A549 (cell line): ENCODE data around the gene CTNNA3. TPM values are rescaled to one million over a fixed set of nuclear protein-coding genes. Genes with fewer than 3 reads are reported as not detected.

ENCODE experiments used
- ATAC-seq, 2 experiments: fragments of 200-7000 bp in 1 of 2; fragments of >200 bp in 1 of 2; cut with Nextera tagmentation in 1 of 2; cut with Tn5 transposase in 1 of 2; 3 replicates each; pipeline versions ENCODE4 v1.8.0 to v1.9.1; 2018 to 2020; ENCODE audit warnings: mild to moderate bottlenecking in 1 of 2, moderate library complexity in 1 of 2
- CTCF ChIA-PET: fragments of 300-600 bp; sonication (Branson Sonifier 250); formaldehyde crosslinking; extraction: SDS; loops from one replicate; lab custom pipeline; 2021; ENCODE audit warnings: antibody characterized with exemption, inconsistent platforms; lab: Yijun Ruan, JAX
- POLR2A ChIA-PET: fragments of 350-600 bp; formaldehyde crosslinking; extraction: SDS; loops from one replicate; lab custom pipeline; 2021; ENCODE audit warnings: antibody characterized with exemption, inconsistent platforms; lab: Yijun Ruan, JAX
- DNase-seq, 2 experiments: peaks; one replicate each; pipeline versions ENCODE4 v3.0.0 to v3.0.0-alpha.2; 2011 to 2016; ENCODE audit warnings: low read depth in 1 of 2, low spot score in 1 of 2
- FAIRE-seq: peaks from 2 replicates; lab custom pipeline; 2011; peaks lifted over from hg19 to GRCh38; lab: Jason Lieb, UNC
- H3K27ac ChIP-seq, 2 experiments: fragments of >200 bp; sonication (Bioruptor Twin); formaldehyde crosslinking; 3 replicates each; pipeline ENCODE4 v1.5.1; 2016 to 2017
- H3K4me1 ChIP-seq: fragments of >200 bp; sonication (Bioruptor Twin); formaldehyde crosslinking; 3 replicates; pipeline ENCODE4 v1.6.1; 2016
- H3K4me2 ChIP-seq: fragments of >200 bp; sonication (Bioruptor Twin); formaldehyde crosslinking; 3 replicates; pipeline ENCODE4 v1.6.1; 2016
- H3K4me3 ChIP-seq: fragments of >200 bp; sonication (Bioruptor Twin); formaldehyde crosslinking; 3 replicates; pipeline ENCODE4 v1.5.1; 2016
- H3K9me3 ChIP-seq: fragments of >200 bp; sonication (Bioruptor Twin); formaldehyde crosslinking; 3 replicates; pipeline ENCODE4 v1.6.1; 2016
- BCL3 ChIP-seq: fragments of >200 bp; sonication (Bioruptor Twin); formaldehyde crosslinking; IDR thresholded peaks from 3 replicates; pipeline ENCODE4 v1.6.1; 2016
- BHLHE40 ChIP-seq: IDR thresholded peaks from 2 replicates; pipeline ENCODE4 v1.6.1; 2012; ENCODE audit warnings: low read depth, low read length, inconsistent platforms
- CBX2 ChIP-seq: fragments of 200-600 bp; sonication (generic); IDR thresholded peaks from 2 replicates; pipeline ENCODE4 v1.6.1; 2016; ENCODE audit warnings: low read depth, mild to moderate bottlenecking, borderline replicate concordance
- CBX8 ChIP-seq: fragments of 200-600 bp; sonication (generic); IDR thresholded peaks from 2 replicates; pipeline ENCODE4 v1.6.1; 2016
- CEBPB ChIP-seq, 2 experiments: fragments of >200 bp in 1 of 2; sonication (Bioruptor Twin) in 1 of 2; formaldehyde crosslinking in 1 of 2; IDR thresholded peaks; 2 replicates each; pipeline ENCODE4 v1.6.1; 2012 to 2016
- CHD4 ChIP-seq: fragments of 200-600 bp; sonication (generic); IDR thresholded peaks from 2 replicates; pipeline ENCODE4 v1.6.1; 2016; ENCODE audit warnings: antibody characterized with exemption, mild to moderate bottlenecking, borderline replicate concordance
- CTCF ChIP-seq: fragments of >200 bp; sonication (Bioruptor Twin); formaldehyde crosslinking; IDR thresholded peaks from 3 replicates; pipeline ENCODE4 v1.5.1; 2016
- E2F6 ChIP-seq: IDR thresholded peaks from 2 replicates; pipeline ENCODE4 v1.6.1; 2012; ENCODE audit warnings: low read depth, borderline replicate concordance
- EHF ChIP-seq: fragments of 250-450 bp; sonication (Bioruptor Pico); IDR thresholded peaks from 2 replicates; pipeline ENCODE4 v1.5.0; 2020; ENCODE audit warnings: mild to moderate bottlenecking
- ESRRA ChIP-seq: fragments of 150-350 bp; IDR thresholded peaks from 2 replicates; pipeline ENCODE4 v1.6.1; 2014; ENCODE audit warnings: mild to moderate bottlenecking, low read length, borderline replicate concordance
- HMGXB4 ChIP-seq: fragments of 250-450 bp; sonication (Bioruptor Pico); IDR thresholded peaks from 2 replicates; pipeline ENCODE4 v1.5.0; 2021; ENCODE audit warnings: mild to moderate bottlenecking, moderate library complexity, borderline replicate concordance
- HOXB5 ChIP-seq: fragments of 250-450 bp; sonication (Bioruptor Pico); IDR thresholded peaks from 2 replicates; pipeline ENCODE4 v1.5.0; 2020; ENCODE audit warnings: mild to moderate bottlenecking, moderate library complexity
- JUNB ChIP-seq: fragments of >200 bp; sonication (Bioruptor Twin); formaldehyde crosslinking; IDR thresholded peaks from 2 replicates; pipeline ENCODE4 v1.6.1; 2016
- MAX ChIP-seq: IDR thresholded peaks from 2 replicates; pipeline ENCODE4 v1.6.1; 2012
- MAZ ChIP-seq: fragments of 150-350 bp; IDR thresholded peaks from 2 replicates; pipeline ENCODE4 v1.6.1; 2014; ENCODE audit warnings: antibody characterized with exemption, low read depth, low read length, borderline replicate concordance
- MYC ChIP-seq: IDR thresholded peaks from 2 replicates; pipeline ENCODE4 v1.6.1; 2012; ENCODE audit warnings: mild to moderate bottlenecking, inconsistent platforms, low read length, improper control_type of control experiment, borderline replicate concordance
- NFE2L2 ChIP-seq: fragments of 150-350 bp; conservative IDR thresholded peaks from 2 replicates; pipeline ENCODE4 v1.6.1; 2014; ENCODE audit warnings: low read length
- PBX3 ChIP-seq: IDR thresholded peaks from 2 replicates; pipeline ENCODE4 v1.6.1; 2012
- POLR2AphosphoS2 ChIP-seq: conservative IDR thresholded peaks from 2 replicates; pipeline ENCODE4 v1.6.1; 2012; ENCODE audit warnings: low read length, improper control_type of control experiment, inconsistent platforms
- RAD21 ChIP-seq, 2 experiments: fragments of >200 bp in 1 of 2; sonication (Bioruptor Twin) in 1 of 2; formaldehyde crosslinking in 1 of 2; IDR thresholded peaks in 1 of 2; conservative IDR thresholded peaks in 1 of 2; 2 replicates in 1 of 2; 3 replicates in 1 of 2; pipeline ENCODE4 v1.6.1; 2012 to 2018; ENCODE audit warnings: inconsistent platforms in 1 of 2
- RARB ChIP-seq: fragments of 250-450 bp; sonication (Bioruptor Pico); IDR thresholded peaks from 2 replicates; pipeline ENCODE4 v1.8.0; 2021; ENCODE audit warnings: mild to moderate bottlenecking, moderate library complexity
- REST ChIP-seq: fragments of 200-600 bp; sonication (generic); IDR thresholded peaks from 2 replicates; pipeline ENCODE4 v1.6.1; 2016; ENCODE audit warnings: antibody characterized with exemption, mild to moderate bottlenecking, moderate library complexity
- SMC3 ChIP-seq: fragments of >200 bp; sonication (Bioruptor Twin); formaldehyde crosslinking; IDR thresholded peaks from 3 replicates; pipeline ENCODE4 v1.6.1; 2018; ENCODE audit warnings: inconsistent platforms
- ZC3H11A ChIP-seq: fragments of 450-650 bp; IDR thresholded peaks from 2 replicates; pipeline ENCODE4 v1.6.1; 2014; ENCODE audit warnings: antibody characterized with exemption, mild to moderate bottlenecking
- ZSCAN20 ChIP-seq: fragments of 250-450 bp; sonication (Bioruptor Pico); IDR thresholded peaks from 2 replicates; pipeline ENCODE4 v1.8.0; 2022; ENCODE audit warnings: mild to moderate bottlenecking, moderate library complexity
- WGBS: methylation state at CpG from one replicate; pipeline ENCODE4 v1.1.6; 2017; ENCODE audit errors: missing lambda C conversion rate; 5-methylcytosine and 5-hydroxymethylcytosine counted together
- polyA plus RNA-seq, 4 experiments: library from polyadenylated mRNA; depleted of rRNA in 3 of 4; stranded (reverse); fragments of >200 nt; fragmentation: RNase III in 1 of 4; extraction: RNeasy Plus Mini Kit Qiagen cat#74134 plus additional on column Dnase treatment in 1 of 4; gene quantifications; 2 replicates in 3 of 4; 3 replicates in 1 of 4; pipeline ENCODE4 v1.2.3, GENCODE V29; 2011 to 2017

The CTNNA3 gene
- polyA plus RNA-seq, 2 of the 4 experiments (the other 2 are of a cell fraction) = not detected

GRCh38 chr10:66071907-66072306, 1624.1 kb downstream of the CTNNA3 start:
- Histone ChIP-seq H3K9me3 (no peaks in the 10 kb centered on the region), H3K27ac (no peak overlapping the region), H3K4me3 (no peak overlapping the region), H3K4me1 (no peaks in the 10 kb centered on the region), H3K4me2 (no peak overlapping the region)
- TF ChIP-seq SMC3 (no peak), RARB (CRISPR knock-in tag) (no peak), EHF (no peak), ZSCAN20 (CRISPR knock-in tag) (no peak), ZC3H11A (no peak), PBX3 (no peak), JUNB (no peak), NFE2L2 (no peak), CBX2 (no peak), CTCF (no peak)
- POLR2A ChIA-PET = no interaction called here
- FAIRE-seq = no peak
- WGBS = 12% methylated on average over 2 of the region's 2 CpGs
- no peak for DNase-seq
- CTCF ChIA-PET = no interaction called here
- no peak for ATAC-seq

GRCh38 chr10:66058594-66058993, 1637.4 kb downstream of the CTNNA3 start:
- FAIRE-seq = no peak
- no peak for DNase-seq
- Histone ChIP-seq H3K27ac (no peak overlapping the region), H3K9me3 (no peaks in the 10 kb centered on the region), H3K4me3 (no peak overlapping the region), H3K4me2 (no peak overlapping the region), H3K4me1 (no peaks in the 10 kb centered on the region)
- ATAC-seq = no peak
- TF ChIP-seq MAZ (no peak), MAX (no peak), E2F6 (no peak), BHLHE40 (no peak), REST (no peak), CBX2 (no peak), MYC (no peak), CBX8 (no peak), RARB (CRISPR knock-in tag) (no peak), SMC3 (no peak), ESRRA (no peak), CHD4 (no peak), RAD21 (conservative IDR thresholded peaks at IDR 0.05 in 1 of 2, IDR thresholded peaks at IDR 0.05 in 1 of 2) (no peak), CEBPB (IDR thresholded peaks at IDR 0.05) (no peak), BCL3 (no peak), HOXB5 (CRISPR knock-in tag) (no peak), HMGXB4 (CRISPR knock-in tag) (no peak), POLR2AphosphoS2 (no peak)
- ChIA-PET CTCF (no interaction called here), POLR2A (no interaction called here)
